HG02981 (cell line): Measurements from ENCODE around the gene DYNLRB1.

Experiments
- ATAC-seq: cut with Tn5 transposase; IDR thresholded peaks from one replicate; pipeline ENCODE4 v1.9.1; 2021; ENCODE audit warnings: mild to moderate bottlenecking, moderate library complexity; ENCODE audit not compliant: unreplicated experiment

DYNLRB1 gene

DNA sequence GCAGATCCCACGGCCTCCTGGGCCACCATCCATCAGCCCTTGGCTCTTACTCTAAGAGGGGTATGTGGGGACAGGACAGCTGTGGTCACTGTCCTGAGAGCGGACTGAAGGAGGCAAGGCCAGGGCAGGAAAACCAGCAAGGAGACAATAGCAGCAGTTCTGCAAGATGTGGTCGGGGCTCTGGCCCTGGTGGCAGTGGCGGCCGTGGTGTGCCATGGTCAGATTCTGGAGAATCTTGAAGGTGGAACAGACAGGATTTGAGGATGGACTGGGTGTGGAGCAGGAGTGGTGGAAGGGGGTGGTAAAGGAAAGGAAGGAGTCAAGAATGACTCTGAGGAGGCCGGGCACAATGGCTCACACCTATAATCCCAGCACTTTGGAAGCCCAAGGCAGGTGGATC, 36.3 kb downstream of the DYNLRB1 start:
- no peak for ATAC-seq

DNA sequence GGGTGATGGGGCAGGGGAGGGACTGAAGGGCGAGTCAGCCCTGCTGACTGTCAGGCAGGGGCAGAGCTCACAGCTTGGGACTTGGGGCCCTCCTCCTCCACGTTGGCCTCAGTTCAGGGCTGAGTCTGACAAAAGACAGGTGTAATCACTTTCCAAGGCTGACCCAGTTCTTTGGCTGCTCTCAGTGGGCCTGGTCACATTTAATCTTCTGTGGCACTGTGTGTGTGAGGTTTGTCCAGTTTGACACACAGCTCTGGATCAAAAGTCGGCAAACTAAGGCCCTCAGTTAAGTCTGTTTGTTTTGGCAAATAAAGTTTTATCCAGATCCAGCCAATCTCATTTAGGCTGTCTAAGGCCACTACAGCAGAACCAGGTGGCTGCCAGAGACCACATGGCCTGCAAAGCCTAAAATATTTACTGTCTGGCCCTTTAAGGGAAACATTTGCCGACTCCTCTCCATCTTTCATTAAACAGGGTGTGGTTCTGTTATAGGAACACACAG, 37.2 kb downstream of the DYNLRB1 start:
- no peak for ATAC-seq

DNA sequence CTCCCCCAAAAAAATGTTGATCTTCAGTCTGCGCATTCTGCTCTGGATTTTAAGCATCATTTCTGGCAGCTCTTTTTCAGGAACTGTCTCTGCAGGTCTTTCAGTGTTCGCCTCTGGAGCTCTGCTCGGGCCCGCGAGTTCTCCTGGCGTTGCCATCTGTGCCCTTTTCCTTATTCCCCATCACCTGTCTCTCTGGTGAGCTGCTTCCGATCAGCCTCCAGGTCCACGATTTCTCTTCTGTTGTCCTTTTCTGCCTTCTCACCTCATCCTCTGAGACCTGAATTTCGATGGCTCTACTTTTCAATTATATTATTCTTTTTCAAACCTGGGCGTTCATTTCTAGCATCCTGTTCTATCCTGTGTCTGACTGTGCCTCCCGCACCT, 41.7 kb downstream of the DYNLRB1 start:
- ATAC-seq, result no peak

DNA sequence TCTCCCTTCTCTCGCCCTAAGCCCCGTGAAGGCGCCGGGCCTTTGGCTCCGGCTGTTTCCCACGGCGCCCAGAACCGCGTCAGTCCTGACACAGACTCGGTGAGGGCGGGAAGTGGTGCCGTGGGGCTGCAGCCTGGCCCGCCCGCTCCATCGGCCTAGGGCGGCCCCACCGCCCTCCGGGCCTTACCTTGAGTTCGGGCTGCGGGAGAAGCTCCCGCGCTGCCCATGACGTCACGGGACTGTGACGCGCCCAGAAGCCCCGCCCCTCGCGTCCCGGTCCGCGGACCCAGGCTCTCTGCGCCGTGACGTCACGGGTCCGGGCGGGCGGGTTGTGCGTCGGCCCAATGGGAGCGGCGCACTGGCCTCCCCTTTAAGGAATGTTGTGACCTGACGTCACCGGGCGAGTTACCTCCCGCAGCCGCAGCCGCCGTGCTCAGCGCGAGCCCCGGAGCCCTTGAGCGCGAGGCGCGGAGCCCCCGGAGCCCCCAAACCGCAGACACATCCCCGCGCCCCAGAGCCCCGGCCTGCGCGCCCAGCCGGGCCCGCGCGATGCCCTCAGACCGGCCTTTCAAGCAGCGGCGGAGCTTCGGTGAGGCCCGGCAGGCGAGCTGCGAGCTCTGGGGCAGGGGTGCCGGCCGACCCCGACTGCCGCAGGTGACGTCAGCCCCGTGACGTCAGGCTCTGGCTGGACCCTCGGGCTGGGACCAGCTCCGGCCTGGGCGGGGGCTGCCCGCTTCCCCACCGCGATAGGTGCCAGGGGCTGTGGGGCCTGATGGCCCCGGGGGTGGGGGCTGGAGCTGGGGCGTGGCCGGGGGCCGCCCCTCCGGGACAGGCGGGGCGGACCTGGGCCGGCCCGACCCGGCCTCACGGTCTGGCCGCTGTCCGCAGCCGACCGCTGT, 42.3 kb downstream of the DYNLRB1 start, which contains the start of gene MAP1LC3A:
TSS of gene MAP1LC3A (plus strand) at position 399 of the 899 bp plus-strand sequence. CDS start at position 550, 151 bp downstream.
- peak; percentile 69 for ATAC-seq

DNA sequence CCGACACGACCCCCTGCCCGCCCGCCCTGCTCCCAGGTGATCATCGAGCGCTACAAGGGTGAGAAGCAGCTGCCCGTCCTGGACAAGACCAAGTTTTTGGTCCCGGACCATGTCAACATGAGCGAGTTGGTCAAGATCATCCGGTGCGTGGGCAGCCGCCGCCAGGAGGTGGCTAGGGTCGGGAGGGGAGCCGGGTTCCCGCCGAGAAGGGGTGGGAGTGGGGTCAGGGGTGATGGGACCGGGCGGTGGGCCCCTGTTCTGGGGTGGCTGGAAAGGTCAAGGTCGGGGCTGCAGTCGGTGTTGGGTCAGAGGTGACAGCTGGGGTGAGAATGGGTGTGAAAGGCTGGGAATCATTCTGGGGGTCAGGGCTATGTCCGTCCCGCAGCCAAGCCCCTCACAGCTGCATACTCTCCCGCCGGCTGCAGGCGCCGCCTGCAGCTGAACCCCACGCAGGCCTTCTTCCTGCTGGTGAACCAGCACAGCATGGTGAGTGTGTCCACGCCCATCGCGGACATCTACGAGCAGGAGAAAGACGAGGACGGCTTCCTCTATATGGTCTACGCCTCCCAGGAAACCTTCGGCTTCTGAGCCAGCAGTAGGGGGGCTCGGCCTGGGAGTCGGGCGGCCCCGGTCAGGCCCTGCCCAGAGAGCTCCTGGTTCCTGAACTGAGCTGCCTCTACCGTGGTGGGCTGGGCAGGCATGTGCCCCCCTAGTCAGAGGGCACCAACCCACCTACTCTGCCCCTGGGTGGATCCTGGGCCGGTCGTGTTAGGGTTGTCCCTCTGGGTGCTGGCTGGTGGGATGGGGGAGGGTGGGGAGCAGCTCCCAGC, 43.3 kb downstream of the DYNLRB1 start:
- ATAC-seq, result no peak

DNA sequence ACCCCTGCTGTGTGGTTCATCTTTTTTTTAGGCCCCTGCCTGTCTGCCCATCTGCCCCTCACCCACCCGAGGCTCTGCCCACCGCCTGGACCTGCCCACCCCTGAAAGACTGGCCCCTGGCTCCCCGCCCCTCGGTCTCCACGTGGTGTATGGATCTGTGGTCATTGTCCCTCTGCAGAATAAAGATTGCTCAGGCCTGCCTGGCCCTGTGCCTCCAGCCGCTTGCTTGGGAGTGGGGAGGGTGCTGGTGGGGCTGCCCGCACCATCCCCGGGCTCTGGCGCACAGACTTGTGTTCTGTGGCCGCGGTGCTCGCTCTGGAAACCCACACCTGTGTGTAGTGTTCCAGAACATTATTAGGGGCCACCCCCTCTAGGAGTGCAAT, 43.9 kb downstream of the DYNLRB1 start:
- no peak for ATAC-seq

DNA sequence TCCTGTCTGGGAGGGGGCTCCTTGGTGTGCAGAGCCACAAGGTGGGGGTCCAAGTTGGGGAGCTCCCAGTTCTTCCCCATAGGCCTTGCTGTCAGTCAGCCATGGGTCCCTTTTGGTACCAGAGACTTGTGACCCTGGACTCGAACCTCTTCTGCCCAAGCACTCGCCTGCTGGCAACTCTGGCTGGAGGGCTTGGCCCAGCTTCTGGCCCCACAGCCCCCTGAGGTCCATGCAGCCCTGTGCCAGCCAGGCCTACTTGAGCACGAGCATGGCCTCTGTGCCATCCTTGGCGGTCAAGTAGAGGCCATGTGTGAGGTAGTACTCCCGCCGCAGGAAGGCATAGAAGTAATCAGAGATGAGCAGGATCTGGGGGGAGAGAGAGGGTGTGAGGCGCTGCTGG, 44.4 kb downstream of the DYNLRB1 start:
- ATAC-seq, result no peak

DNA sequence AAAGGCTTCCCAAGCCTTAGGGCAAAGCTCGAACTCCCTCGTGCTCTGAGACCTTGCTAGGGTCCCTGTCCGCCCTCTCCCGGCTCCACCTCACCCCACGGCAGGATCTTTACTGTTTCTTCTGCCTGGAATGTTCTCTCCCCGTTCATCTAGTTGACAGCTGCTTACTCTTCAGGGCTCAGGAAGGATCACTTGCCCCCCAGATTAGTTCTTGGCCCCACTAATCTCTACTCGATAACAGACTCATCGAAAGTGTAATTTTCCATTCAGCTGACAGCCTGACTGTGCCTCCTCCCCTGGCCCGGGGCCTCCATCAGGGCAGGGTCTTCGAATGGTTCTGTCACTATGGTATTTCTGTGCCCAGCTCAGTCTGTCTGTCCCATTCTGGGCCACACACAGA, 45.4 kb downstream of the DYNLRB1 start:
- no peak for ATAC-seq

DNA sequence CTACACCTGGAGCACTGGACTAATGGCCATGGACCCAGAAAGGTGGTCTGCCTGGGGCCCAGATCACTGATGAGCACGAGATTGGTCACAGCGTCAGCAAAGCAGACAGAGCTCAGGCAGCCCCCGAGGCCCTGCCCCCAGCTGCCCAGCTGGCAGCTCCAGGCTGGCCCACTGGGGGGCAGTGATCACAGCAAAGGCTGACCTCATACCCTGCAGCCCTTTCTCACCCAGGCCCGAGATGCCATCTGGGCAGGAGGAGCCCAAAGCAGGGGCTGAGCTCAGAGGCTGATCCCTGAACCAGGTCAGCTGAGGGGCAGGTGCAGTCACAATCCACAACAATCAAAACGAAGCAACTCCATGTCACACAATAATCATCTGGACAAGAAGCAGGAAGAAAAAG, 46.4 kb downstream of the DYNLRB1 start:
- ATAC-seq, result no peak

DNA sequence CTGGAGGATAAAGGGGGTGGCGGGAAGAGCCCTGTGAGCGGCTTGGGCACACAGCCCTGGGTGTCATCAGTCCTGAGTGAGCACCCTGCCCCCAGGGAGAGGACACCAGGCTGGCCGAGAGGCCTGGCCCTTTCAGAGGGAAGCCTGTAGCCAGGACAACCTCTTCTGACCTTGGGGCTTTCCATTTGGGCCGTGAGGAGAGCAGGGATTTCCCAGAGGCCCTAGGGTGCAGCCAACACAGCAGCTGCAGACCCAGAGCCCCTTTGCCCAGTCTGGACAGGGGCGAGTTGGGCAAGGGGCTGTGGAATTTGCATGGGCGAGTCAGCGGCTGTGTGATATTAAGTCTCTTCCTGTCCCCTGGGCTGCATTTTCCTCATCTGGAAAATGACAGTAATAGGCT, 48.6 kb downstream of the DYNLRB1 start:
- ATAC-seq, result no peak

DNA sequence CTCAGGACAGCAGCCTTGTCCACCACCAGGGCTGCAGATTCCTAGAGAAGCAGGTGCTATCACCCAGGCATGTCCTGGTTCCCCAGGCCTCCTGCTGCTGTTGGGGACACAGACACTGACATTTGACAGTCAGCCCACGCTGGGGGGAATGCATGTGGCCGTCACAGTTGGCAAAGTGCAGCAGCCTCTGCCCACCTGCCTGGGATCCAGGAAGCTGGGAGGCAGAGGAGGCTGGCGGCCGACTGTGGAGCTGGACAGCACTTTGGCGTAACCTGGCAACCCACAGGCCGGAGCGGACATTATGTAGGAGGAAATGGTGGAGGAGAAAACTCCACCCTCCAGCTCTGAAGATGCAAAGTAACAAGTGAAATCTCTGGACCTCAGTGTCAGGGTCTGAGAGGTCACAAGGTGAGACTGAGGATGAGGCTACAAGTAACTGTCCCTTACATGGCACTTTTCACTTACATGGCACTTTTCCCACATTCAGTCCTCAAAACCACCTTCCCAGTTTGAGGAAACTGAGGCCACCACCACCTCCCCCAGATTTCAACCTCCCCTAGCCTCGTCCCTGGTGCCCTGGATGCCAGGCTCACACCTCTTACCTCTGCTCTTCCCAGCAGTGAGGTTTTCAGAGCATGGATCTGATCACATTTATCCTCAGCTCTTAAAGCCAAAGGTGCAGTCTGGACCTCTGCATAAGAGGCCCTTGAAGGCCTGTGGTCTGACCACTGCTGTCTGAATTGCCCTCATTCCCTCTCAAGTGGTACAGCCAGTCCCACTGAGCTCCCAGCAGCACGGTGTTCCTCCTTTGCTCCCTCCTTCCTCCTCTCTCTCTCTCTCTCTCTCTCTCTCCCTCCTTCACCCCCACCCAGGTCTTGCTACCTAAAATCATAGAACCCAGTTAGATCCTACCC, 51.0 kb downstream of the DYNLRB1 start:
- ATAC-seq, result no peak

DNA sequence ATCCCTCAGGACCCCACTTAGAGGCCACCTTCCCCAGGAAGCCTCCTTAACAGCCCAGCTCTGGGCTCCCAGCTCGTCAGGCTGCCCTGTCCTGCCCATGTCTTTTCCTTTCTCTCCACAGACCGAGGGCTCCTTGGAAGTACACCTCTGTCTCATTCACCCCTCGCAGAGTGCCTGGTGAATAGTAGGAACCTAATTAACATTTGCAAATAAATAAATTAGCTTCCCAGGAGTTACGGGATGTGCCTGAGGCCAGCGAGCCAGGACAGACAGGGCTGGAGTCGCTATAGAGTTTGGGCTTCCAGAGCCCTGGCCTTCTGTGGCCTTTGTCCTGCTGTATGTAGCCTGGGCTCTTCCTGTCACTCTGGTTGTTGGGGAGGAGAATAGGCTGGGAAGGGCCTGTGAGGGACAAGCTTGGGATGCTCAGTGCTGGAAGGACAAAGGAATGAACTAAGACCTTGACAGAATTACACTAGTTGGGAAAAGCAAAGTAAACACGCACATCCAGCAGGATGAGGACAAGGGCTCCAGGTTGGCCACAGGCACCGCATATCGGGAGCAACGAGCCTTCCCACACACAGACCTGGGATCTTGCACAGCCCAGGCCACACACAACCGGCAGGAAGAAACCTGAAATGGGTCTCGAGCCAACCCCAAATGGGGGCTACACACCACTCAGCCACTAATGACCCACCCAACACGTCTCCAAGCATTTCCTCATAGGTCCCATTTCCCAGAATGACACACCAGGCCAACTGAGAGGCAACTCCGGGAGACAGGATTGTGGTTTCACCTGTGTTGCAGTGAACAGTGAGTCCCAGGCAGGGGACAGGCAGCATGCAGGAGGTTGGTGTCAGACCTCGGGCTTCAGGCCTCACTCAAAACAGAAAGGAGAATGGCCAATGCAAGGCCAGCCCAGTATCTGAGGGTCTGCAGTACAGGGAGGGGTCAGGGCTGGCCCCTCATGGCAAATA, 52.0 kb downstream of the DYNLRB1 start:
- no peak for ATAC-seq

DNA sequence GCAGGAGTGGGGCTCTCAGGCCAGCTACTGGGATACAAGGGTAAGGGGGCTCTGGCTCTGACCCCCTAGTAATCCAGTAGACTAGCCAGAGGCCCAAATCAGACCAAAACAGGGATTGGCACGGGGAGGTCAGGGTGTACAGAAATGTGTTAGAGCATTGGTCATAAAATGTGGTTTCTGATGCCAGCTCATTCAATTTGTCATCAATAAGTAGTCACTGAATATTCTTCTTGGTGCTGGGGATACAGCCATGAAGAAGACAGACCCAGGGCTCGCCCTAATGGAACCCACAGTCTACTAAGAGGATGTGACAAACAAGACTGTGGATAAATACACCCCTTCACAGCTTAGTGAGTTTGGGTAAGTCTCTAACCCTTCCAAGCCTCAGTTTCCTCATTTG, 53.4 kb downstream of the DYNLRB1 start:
- no peak for ATAC-seq

DNA sequence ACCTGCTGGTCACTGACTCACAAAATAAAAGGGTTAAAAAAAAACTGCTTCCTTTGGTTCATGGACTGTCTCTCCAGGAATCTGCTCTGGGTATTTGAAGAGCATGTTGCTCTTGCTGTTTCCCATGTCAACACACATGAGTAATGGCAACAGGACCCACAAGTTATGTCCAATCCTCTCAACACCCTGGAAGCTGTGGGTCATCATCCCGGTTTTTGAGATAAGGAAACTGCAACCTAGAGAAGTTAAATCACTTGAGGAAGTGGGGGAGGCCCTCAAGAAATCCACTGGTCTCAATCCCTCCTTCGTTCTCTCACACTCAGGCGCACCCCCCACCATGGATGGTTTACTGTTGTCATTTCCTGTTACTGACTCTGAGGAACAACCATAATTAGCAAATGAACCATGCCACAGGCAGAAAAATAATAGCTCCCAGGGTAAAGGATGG, 54.7 kb downstream of the DYNLRB1 start:
- no peak for ATAC-seq

DNA sequence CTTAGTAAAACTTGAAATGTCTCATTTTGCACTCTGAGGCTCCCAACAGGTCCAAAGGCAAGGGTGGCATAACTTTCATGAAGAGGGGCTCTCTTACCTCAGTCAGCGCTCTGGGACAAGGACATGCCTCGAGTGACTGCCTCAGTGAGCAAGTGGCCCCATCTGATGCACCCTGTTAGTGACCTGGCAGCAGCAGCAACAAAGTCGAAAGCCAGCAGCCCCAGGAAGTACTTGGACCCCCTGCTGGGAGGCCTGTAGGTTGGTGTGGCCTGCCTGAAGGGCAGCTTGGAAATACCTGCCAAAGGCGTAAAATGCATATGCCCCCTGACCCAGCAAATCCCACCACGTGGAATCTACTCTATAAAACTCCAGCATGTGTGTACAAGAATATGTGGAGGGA, 55.5 kb downstream of the DYNLRB1 start:
- ATAC-seq, result no peak

DNA sequence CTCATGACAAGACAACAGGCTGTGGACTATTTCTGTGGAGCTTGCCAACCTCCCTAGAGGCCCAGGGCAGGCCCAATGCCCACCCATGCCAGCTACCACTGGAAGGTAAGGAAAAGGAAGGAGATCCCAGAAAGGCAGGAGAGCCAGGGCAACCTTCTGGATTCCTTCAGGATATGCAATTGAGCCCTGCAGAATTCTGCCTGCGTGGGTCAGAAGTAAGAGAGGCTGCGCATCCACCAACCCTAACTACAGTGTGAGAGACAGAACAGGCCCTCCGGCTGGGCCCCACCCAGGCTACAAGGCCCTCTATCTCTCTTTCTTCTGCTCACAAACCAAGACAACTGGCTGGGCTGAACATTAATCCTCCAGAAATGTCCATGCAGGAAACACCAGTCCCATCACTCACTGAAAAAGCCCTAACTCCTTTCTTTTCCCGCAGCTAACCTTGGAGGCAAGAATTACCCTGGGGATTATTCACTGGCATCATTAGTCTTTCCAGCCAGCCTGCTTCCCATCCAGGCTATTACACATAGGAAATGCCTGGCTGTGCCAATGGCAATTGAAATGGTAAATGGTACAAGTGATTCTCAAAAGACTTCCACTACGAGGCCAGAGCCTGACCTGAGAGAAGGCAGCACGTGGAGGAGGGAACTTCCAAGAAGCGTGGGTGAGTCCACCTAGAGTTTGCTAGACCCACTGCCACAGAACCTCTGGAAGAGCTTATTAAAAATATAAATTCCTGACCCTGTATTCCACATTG, 57.5 kb downstream of the DYNLRB1 start:
- no peak for ATAC-seq

DNA sequence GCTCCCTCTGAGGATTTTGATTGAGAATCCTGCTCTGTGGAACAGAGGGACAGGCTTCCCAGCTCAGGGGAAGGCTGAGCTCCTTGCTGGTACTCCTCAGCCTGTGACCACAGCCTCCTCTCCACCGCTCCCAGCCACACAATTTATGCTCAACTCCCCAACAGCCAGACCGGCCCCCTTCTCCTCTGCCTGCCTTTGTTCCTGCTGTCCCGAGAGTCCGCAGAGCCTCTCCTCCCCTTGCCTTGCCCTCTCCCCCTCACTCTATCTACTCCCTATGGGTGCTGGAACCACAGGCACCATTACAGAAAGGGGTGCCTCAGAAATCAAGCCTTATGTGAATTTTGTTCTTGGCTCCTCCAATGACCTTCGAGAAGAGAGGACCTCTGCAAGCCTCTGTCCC, 58.2 kb downstream of the DYNLRB1 start:
- no peak for ATAC-seq

DNA sequence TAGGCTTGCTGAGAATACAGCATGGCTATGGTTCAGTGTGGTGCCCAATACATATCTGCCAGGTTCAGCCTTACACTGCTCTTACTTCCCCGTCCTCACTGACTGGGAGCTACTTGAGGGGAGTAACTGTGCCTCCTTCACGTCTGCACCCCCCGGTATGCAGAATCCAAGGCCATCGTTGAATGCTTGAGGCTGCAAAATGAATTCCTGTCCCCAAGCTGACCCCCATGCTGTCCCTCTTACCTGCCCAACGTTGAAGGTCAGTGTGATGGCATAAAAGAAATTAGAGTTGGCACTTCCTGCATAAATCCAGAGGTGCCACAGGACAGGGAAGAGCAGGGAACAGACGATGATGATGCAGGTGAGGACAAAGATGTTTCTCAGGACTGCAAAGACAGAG, 58.6 kb downstream of the DYNLRB1 start:
- ATAC-seq, result no peak

DNA sequence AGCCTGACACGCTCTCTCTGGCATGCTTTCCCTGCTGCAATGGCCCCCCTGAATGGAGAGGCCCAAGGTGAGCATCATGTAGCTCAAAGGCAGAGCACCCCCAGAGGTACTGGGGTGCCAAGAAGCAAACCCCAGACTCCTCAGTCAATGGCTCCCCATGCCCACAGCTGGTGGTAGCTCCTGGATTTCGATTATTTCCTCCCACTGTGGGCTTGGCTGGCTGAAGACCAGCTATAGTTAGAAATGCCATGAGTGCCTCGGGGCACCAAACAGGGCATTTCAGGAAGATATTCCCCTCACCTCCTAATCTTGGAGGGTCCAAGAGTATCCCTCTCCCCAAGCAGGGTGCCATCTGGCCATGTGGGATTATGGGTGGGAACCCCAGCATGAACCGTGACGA, 59.0 kb downstream of the DYNLRB1 start:
- ATAC-seq, result no peak
